Left ventricle myocardium inferior (tissue), 1 donor: ENCODE data around the gene SLC13A2. TPM values are rescaled to one million over a fixed set of nuclear protein-coding genes. Genes with fewer than 3 reads are reported as not detected.

Experiments used
- DNase-seq: peaks from one replicate; pipeline ENCODE4 v3.0.0-alpha.2; 2020
- H3K27ac ChIP-seq: fragments of 200-600 bp; replicated peaks from 2 replicates; pipeline ENCODE4 v1.8.0; 2021
- H3K27me3 ChIP-seq: fragments of 200-600 bp; 2 replicates; pipeline ENCODE4 v1.8.0; 2021; ENCODE audit warnings: low read depth
- H3K36me3 ChIP-seq: fragments of 200-600 bp; 2 replicates; pipeline ENCODE4 v1.8.0; 2021
- H3K4me1 ChIP-seq: fragments of 200-600 bp; 2 replicates; pipeline ENCODE4 v1.8.0; 2021
- H3K4me3 ChIP-seq: fragments of 200-600 bp; 2 replicates; pipeline ENCODE4 v1.8.0; 2021; ENCODE audit warnings: mild to moderate bottlenecking, moderate library complexity
- H3K9me3 ChIP-seq: fragments of 200-600 bp; replicated peaks from 2 replicates; pipeline ENCODE4 v1.8.0; 2021
- intact Hi-C: fragments of 100-400 bp; cut with micrococcal nuclease; formaldehyde crosslinking; loops from one replicate; pipeline ENCODE4 v1.11.0; 2022
- total RNA-seq: library from RNA; stranded (reverse); fragmentation: NEBNext Ultra II Directional; extraction: Animal tissue kit (Norgen Biotek cat#: 25700); gene quantifications from one replicate; pipeline ENCODE4 v1.2.1, GENCODE V29; 2021
- TF ChIP-seq, protein P1 (sequence below): fragments of 200-600 bp; IDR thresholded peaks from 2 replicates; pipeline ENCODE4 v1.8.0; 2021; ENCODE audit warnings: antibody characterized with exemption, mild to moderate bottlenecking, borderline replicate concordance
- donor health status: DM: no; HTN: yes; CAD: no; lungs with severe emphysema.

SLC13A2 gene
- total RNA-seq, 1 donor from 2014 or later = not detected

DNA sequence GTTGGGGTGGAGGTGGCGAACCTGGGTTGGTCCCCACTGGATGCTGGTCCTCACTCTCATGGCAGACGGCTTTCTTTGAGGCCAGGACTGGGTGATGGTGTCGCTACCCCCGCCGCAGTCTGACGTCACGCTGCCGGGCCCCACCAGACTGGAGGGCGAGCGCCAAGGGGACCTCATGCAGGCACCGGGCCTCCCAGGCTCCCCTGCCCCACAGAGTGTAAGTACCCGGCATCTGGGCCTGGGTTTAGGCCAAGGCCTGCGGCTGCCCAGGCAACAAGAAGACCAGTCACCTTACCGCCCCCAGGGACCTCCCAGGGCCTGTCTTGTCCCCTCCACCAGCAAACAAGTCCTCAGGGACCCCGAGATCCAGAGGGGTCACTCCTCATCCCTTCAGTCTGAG lies 50.4 kb downstream of the SLC13A2 start:
- Histone ChIP-seq H3K27me3 (peaks cover 10% of the 10 kb centered on the region), H3K4me3 (no peak overlapping the region), H3K27ac (no peak overlapping the region), H3K36me3 (no peaks in the 10 kb centered on the region), H3K4me1 (no peaks in the 10 kb centered on the region), H3K9me3 (no peaks in the 10 kb centered on the region)
- intact Hi-C loops = no loop called here
- DNase-seq = no peak
- TF ChIP-seq, protein P1, sequence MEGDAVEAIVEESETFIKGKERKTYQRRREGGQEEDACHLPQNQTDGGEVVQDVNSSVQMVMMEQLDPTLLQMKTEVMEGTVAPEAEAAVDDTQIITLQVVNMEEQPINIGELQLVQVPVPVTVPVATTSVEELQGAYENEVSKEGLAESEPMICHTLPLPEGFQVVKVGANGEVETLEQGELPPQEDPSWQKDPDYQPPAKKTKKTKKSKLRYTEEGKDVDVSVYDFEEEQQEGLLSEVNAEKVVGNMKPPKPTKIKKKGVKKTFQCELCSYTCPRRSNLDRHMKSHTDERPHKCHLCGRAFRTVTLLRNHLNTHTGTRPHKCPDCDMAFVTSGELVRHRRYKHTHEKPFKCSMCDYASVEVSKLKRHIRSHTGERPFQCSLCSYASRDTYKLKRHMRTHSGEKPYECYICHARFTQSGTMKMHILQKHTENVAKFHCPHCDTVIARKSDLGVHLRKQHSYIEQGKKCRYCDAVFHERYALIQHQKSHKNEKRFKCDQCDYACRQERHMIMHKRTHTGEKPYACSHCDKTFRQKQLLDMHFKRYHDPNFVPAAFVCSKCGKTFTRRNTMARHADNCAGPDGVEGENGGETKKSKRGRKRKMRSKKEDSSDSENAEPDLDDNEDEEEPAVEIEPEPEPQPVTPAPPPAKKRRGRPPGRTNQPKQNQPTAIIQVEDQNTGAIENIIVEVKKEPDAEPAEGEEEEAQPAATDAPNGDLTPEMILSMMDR = no peak

DNA sequence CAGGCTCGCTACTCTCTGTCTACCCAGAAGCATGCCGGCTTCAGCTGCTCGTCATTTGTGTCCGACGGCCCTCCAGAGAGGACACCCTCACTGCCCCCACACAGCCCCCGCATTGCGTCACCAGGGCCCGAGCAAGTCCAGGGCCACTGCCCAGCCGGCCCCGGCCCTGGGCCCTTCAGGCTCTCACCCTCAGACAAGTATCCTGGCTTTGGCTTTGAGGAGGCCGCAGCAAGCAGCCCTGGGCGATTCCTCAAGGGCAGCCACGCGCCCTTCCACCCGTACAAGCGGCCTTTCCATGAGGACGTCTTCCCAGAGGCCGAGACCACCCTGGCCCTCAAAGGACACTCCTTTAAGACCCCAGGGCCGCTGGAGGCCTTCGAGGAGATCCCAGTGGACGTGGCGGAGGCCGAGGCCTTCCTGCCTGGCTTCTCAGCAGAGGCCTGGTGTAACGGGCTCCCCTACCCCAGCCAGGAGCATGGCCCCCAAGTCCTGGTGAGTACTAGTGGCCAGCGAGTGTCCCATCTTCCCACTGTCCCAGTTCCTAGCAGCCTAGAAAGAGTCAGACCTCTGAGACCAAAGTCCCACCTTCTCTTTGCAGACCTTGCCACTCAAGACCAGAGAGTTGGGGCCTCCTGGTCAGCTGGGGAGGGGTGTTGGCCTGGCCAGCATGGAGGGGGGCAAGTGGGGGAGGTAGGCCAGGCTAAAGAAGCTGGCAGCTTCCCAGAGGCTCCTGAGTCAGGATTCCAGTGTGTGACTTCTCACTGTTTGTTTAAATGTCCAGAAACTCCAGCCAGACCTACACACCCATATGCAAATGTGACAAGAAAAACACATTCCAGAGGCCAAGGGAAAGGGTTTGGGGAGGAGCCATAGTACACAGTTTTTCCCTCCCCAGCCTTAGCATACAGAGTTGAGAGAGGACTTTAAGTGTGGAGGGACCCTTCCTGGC lies 51.3 kb downstream of the SLC13A2 start:
- Histone ChIP-seq H3K27ac (no peak overlapping the region), H3K4me1 (no peaks in the 10 kb centered on the region), H3K27me3 (peaks cover 10% of the 10 kb centered on the region), H3K9me3 (no peaks in the 10 kb centered on the region), H3K36me3 (no peaks in the 10 kb centered on the region), H3K4me3 (no peak overlapping the region)
- no peak for DNase-seq
- TF ChIP-seq, protein P1 = no peak
- intact Hi-C loops = no loop called here

DNA sequence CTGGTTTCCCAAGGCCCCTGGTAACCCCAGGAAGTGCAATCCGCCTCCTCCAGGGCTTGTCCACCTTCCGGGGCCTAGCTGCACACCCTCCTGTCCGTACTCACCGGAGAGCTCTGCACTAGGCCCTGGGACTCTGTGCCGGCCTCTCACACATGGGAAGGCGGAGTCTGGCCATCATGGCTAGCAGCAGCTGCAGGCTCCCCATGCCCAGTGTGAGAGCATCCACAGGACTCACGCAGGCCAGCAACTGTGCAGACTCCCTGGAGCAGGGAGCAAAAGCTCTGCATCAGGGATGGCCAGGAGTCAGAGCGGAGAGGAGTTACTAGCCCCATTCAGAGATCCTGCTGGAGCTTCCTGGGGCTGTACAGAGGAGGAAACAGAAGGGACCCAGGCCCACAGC lies 52.9 kb downstream of the SLC13A2 start:
- no peak for DNase-seq
- Histone ChIP-seq H3K27me3 (peaks cover 11% of the 10 kb centered on the region), H3K4me1 (no peaks in the 10 kb centered on the region), H3K27ac (no peak overlapping the region), H3K36me3 (no peaks in the 10 kb centered on the region), H3K4me3 (no peak overlapping the region), H3K9me3 (no peaks in the 10 kb centered on the region)
- TF ChIP-seq, protein P1 = no peak
- intact Hi-C loops = no loop called here

DNA sequence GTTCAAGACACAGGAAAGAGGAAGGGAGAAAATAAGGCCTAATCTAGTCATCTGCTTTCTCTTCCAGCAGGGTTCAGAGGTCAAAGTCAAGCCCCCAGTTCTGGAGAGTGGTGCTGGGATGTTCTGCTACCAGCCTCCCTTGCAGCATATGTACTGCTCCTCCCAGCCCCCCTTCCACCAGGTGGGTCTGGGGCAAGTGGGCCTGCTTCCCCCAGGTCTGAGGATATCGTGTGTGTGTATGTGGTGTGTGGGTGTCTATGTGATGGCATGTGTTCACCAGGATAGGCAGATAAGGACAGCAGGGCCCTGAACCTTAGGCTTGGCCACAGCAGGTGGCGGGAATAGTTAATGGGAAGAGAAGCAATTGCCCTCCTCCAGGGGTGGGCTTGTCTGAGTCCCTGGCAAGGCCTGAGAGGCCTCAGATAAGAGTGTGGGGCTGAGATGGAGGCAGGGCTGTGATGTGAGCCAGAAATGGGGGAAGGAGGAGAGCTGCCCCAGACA lies 53.8 kb downstream of the SLC13A2 start:
- peaks cover 16% of the 10 kb centered on the region for H3K27me3 ChIP-seq
- no peak for DNase-seq
- TF ChIP-seq, protein P1 = no peak
- H3K4me3 ChIP-seq = no peak overlapping the region
- intact Hi-C loops = no loop called here
- no peak overlapping the region for H3K27ac ChIP-seq
- H3K4me1 ChIP-seq = no peaks in the 10 kb centered on the region
- H3K9me3 ChIP-seq = no peaks in the 10 kb centered on the region
- H3K36me3 ChIP-seq = no peaks in the 10 kb centered on the region

DNA sequence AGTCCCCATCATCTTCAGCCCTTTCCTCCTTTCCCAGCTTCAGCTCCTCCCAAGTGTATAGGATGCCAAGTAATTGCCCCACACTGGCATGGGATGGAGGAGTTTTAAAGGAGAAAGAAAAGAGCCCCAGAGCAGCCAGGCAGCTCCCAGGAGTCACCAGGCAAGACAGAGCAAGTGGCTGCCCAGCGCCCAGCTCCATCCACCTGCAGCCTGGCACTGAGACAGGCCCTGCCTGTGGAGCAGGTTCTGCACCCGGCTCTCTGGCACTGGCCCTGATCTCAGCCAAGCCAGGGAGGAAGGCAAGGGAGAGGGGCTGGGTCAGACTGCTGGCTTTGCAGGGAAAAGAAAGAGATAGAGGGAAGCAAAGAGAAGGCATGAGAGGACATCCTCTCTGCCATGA lies 54.4 kb downstream of the SLC13A2 start:
- Histone ChIP-seq H3K4me3 (no peak overlapping the region), H3K27ac (no peak overlapping the region), H3K4me1 (no peaks in the 10 kb centered on the region), H3K36me3 (no peaks in the 10 kb centered on the region), H3K27me3 (peaks cover 22% of the 10 kb centered on the region), H3K9me3 (no peaks in the 10 kb centered on the region)
- TF ChIP-seq, protein P1 = no peak
- intact Hi-C loops = no loop called here
- DNase-seq = no peak
